Uterus (tissue), 2 donors: Measurements from ENCODE around the gene TMEM63B.

Experiments
- CTCF ChIP-seq, 4 experiments: fragments of 200-600 bp in 2 of 4; fragments of 450-650 bp in 2 of 4; sonication (generic) in 2 of 4; IDR thresholded peaks; one replicate each; pipeline ENCODE4 v1.5.1; 2016 to 2019; ENCODE audit warnings: antibody characterized with exemption in 4 of 4, mild to moderate bottlenecking in 2 of 4, moderate library complexity in 1 of 4
- POLR2A ChIP-seq, 2 donors: fragments of 450-650 bp; IDR thresholded peaks; one replicate each; pipeline ENCODE4 v1.6.1; 2016; ENCODE audit warnings: antibody characterized with exemption in 2 of 2, mild to moderate bottlenecking in 1 of 2, moderate library complexity in 1 of 2

- TF ChIP-seq CTCF (IDR thresholded peaks at IDR 0.05) (no peak), POLR2A (IDR thresholded peaks at IDR 0.05) (no peak)
Measured at GRCh38 chr6:44190715-44191114, 63.4 kb downstream of the TMEM63B start.
